DMS114 treated with DMSO at 0.1 percent for 48 hours (cell line): ENCODE measurements around the gene IL1B.

ENCODE experiments used
- DNase-seq: peaks from one replicate; lab custom pipeline; 2025; ENCODE audit not compliant: unreplicated experiment; lab: John Stamatoyannopoulos, UW

Gene IL1B

GRCh38 chr2:112809112-112809511 is 27.5 kb downstream of the IL1B start:
- no peak for DNase-seq

DNA sequence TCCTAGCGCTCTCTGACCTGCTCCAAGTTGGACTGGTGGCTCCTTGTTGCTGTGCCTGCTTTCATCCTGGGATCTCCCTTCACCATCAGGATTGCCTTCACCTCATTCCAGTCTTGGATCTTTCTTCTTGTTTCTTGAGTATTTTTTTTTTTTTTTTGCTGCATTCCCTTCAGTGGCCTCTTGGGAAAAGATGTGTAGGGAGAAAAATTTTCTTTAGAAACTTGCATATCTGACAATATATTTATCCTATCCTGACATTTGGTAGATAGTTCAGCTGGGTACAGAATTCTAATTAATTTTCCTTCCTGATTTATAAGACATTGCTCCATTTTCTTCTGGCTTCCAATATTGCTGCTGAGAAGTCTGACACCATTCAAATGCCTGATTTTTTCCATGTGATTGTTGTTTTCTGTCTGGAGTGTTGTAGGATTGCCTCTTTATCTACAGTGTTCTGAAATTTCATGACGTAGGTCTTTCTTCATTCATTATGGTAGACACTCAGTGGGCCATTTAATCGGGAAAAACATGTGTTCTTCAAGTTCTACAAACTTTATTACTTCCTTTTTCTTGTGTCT is 29.3 kb downstream of the IL1B start:
- DNase-seq = no peak

DNA sequence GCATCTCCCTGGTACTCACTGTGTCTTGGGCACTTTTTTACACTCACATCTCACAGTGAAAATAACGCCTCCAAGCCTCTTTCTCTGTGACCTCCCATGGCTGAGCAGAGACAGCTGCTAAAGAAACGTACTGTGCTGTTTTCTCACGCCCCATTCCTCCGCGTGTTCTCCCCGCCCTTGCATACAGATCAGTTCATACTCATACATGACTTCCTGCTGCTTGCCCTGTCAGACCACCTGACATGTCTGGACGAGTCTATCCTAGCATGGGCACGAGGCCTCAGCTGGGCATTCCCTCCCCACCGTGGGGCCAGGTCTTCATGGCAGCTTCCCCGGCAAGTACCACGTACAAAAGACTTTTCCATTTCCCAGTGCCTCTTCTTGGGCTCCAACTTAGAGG is 31.0 kb downstream of the IL1B start:
- no peak for DNase-seq

DNA sequence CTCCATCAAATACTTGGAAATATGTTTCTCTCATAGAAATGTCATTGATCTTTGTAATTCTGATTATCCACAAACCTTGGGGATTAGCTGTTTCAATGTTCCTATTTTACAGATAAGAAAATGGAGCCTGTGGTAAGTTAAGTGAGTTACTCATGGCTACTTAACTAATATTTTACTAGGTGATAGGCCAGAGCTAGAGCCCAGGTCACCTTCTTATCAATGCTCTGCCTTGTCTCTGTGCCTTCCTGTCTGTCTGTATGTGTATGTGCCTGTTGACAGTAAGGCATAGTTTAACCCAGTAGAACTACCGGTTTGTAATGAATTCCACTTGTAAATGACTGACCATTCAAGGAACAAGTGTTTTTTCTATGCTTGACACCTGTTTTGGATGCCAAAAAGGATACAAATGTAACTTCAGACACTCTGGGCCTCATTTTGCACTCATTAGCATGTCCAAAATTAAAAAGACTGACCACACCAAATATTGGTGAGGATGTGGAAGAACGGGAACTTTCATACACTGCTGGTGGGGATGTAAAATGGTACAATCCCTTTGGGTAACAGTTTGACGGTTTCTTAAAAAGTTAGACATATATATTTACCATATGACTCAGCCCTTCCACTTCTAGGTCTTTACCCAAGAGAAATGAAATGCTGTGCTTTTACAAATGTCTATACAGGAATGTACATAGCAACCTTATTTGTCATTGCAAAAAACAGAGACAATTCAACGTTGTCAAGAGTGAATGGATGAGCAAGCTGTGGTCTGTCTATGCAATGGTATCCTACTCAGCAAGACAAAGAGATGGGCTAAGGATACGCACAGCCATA is 32.7 kb downstream of the IL1B start:
- DNase-seq = no peak

GRCh38 chr2:112800881-112801583 is 35.5 kb downstream of the IL1B start:
- no peak for DNase-seq

- no peak for DNase-seq
These were observed 37.3 kb downstream of the IL1B start for GRCh38 chr2:112798979-112799975.

GRCh38 chr2:112796486-112796885 is 40.1 kb downstream of the IL1B start:
- no peak for DNase-seq

- DNase-seq = no peak
These were observed 40.8 kb downstream of the IL1B start for GRCh38 chr2:112795774-112796173.

DNA sequence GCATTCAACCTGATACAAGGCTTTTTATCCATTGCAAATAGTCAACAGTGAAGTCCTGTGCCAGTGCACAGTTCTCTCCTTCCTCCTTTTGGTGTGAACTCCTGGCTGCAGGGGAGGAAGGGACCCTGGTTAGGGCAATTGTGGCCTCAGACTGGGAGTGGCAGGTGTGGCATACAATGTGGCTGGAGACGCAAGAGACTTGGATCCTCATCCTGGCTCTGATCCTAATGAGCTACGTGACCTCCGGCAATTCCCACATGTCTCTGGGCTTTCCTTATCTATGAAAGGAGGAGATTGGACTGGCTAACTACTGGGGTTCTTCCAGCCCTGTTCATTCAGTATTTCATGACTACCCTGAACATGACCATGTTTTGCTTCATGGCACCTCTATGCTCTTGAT is 41.7 kb downstream of the IL1B start:
- DNase-seq = no peak

- DNase-seq = no peak
These were observed 42.3 kb downstream of the IL1B start for GRCh38 chr2:112794131-112794733.

DNA sequence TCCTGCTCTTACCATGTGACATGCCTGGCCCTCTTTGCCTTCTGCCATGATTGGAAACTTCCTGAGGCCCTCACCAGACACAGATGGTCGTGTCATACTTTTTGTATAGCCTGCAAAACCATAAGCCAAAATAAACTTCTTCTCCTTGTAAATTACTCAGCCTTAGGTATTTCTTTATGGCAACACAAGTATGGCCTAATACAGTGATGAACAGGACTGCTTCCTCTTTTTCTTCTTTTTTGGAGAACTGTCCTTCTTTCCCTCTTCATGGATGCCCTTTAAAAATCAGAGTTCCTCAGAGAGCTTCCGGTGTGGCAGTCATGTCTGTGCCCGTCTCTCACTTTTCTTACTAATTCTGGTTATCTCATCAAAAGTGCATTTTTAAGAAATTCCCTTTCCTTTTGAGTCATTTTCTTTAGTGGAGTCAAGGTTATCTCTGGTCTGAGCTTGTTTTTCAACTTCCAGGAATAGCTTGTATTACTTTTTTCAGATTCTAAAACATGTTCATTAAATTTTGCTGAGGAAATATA is 43.1 kb downstream of the IL1B start:
- no peak for DNase-seq

- DNase-seq = no peak
These were observed 44.2 kb downstream of the IL1B start for GRCh38 chr2:112792419-112792818.

DNA sequence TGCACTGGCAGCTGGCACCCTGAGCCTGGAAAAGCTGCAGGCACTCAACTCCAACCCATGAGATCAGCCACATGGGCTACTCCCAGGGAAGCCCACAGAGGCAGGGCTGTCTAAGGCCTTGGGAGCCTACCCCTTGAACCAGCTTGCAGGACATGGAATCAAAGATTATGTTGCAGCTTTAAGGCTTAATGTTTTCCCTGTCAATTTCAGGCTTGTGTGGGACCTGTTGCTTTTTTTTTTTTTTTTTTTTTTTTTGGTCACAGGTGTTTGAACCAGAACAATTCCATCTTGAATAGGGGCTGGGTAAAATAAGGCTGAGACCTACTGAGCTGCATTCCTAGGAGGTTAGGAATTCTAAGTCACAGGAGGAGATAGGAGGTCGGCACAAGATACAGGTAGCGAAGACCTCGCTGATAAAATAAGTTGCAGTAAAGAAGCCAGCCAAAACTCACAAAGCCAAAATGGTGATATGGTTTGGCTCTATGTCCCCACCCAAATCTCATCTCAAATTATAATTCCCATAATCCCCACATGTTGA is 44.8 kb downstream of the IL1B start:
- no peak for DNase-seq

GRCh38 chr2:112791019-112791418 is 45.6 kb downstream of the IL1B start:
- DNase-seq = no peak

GRCh38 chr2:112790305-112790704 is 46.3 kb downstream of the IL1B start:
- no peak for DNase-seq

DNA sequence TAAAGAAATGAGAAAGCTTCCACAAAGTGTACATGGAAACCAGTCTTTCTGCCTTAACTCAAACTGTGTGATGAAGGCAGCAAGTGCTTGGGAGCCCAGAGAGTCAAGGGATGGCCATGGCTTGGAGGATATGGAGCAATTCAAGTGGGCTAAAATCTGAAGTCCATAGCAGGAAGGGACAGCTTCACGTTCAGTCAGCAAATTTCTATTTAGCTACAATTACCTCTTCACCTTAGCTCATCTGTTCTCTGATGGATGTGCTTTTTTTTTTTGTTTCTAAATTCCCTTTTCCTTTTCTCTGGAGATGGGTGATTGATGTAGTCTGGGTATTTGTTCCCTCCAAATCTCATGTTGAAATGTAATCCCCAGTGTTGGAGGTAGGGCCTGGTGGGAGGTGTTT is 47.4 kb downstream of the IL1B start:
- DNase-seq = no peak

- no peak for DNase-seq
These were observed 47.9 kb downstream of the IL1B start for GRCh38 chr2:112788653-112789052.

GRCh38 chr2:112787729-112788393 is 48.7 kb downstream of the IL1B start:
- no peak for DNase-seq

DNA sequence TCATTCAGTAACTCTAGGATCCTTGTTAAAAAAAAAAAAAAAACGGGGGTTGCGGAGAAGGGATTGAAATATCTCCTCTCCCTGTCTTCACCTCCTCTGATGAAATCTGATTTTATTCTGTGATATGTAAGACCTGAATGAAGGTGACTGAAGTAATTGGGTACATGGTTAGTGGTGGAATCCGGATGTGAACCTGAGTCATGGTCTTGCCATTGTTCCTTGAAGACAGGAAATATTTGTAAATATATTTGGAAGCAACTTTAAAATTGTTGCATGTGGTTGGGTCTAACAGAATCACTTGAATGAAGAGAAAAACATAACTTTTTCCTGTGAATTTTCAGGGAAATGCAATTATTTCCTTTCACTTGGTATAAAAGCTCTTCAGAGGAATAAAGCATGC is 49.3 kb downstream of the IL1B start:
- no peak for DNase-seq
